ENCODE results near the gene ZFC3H1. TPM values are rescaled to one million over a fixed set of nuclear protein-coding genes. Genes with fewer than 3 reads are reported as not detected.

Gene ZFC3H1
- total RNA-seq, 1 experiment from 2014 or later: 37.1 TPM

GRCh38 chr12:71626768-71627167 lies 36.9 kb downstream of the ZFC3H1 start:
- DNase-seq (ENCODE audit: low read depth, low spot score): no peak
- BruUV-seq (replicated peaks): no TSS peak
- CTCF ChIA-PET: interaction anchor here (2.9 kb wide), 1 partner anchor 10 kb away, joined by 19 read pairs; no protein-coding TSS in a partner anchor
- no peak overlapping the region for H3K4me3 ChIP-seq (replicated peaks in 1 of 2; ENCODE audit: low read depth in 1 of 2, low read length in 2 of 2)
- no peak overlapping the region for H2AFZ ChIP-seq (ENCODE audit: low read depth, low read length, poor library complexity, severe bottlenecking)
- H3K4me1 ChIP-seq (ENCODE audit: control insufficient read depth in 1 of 2, insufficient read depth in 2 of 2, low read length in 2 of 2): no peaks in the 10 kb centered on the region
- no peak overlapping the region for H3K27ac ChIP-seq (ENCODE audit: low read depth, low read length)
- intact Hi-C loops (cut with micrococcal nuclease): no loop called here
- RAD21 ChIA-PET (ENCODE audit: low non-redundant PET in 1 of 2, low total read pairs in 2 of 2, uncharacterized antibody in 2 of 2, unreplicated experiment in 2 of 2): interaction anchor here in 1 of 2 experiments (0.7 kb wide), 1 partner anchor 328 kb away, joined by 3 read pairs; no protein-coding TSS in a partner anchor
- H3K36me3 ChIP-seq (ENCODE audit: control insufficient read depth in 1 of 2, insufficient read depth in 2 of 2, low read length in 2 of 2): peaks cover 69 to 70% of the 10 kb centered on the region in 2 experiments
- no peak for TF ChIP-seq RAD21 (IDR thresholded peaks at IDR 0.05; ENCODE audit: low read depth)
- TF ChIP-seq POLR2A (IDR thresholded peaks at IDR 0.05; ENCODE audit: borderline replicate concordance, extremely low read depth, insufficient read depth, insufficient read length): no peak
- no peak for TF ChIP-seq YY1 (IDR thresholded peaks at IDR 0.05; ENCODE audit: extremely low read depth, insufficient replicate concordance, low read depth, low read length)
- no peak for TF ChIP-seq ZNF274 (IDR thresholded peaks at IDR 0.05; ENCODE audit: low read depth, low read length)
- POLR2A ChIA-PET: no interaction called here
- peaks cover 11% of the 10 kb centered on the region for H3K79me2 ChIP-seq (ENCODE audit: insufficient read depth, low read length)
- no peak for ATAC-seq
- no peaks in the 10 kb centered on the region for H3K27me3 ChIP-seq (ENCODE audit: insufficient read depth, low read length)
- H3K9me3 ChIP-seq (ENCODE audit: control insufficient read depth in 1 of 2, insufficient read depth in 1 of 2, low read depth in 1 of 2, low read length in 2 of 2): no peaks in the 10 kb centered on the region
- H3K9ac ChIP-seq (ENCODE audit: low read length): no peak overlapping the region
- no peaks in the 10 kb centered on the region for H4K20me1 ChIP-seq (ENCODE audit: insufficient read depth)
- H3K9me2 ChIP-seq (ENCODE audit: insufficient read depth): no peaks in the 10 kb centered on the region
- H3K4me2 ChIP-seq (ENCODE audit: low read length): no peak overlapping the region

- Histone ChIP-seq H4K20me1 (ENCODE audit: insufficient read depth) (no peaks in the 10 kb centered on the region), H2AFZ (ENCODE audit: low read depth, low read length, poor library complexity, severe bottlenecking) (no peak overlapping the region), H3K79me2 (ENCODE audit: insufficient read depth, low read length) (peaks cover 11% of the 10 kb centered on the region), H3K36me3 (ENCODE audit: control insufficient read depth in 1 of 2, insufficient read depth in 2 of 2, low read length in 2 of 2) (peaks cover 63 to 68% of the 10 kb centered on the region in 2 experiments), H3K9ac (ENCODE audit: low read length) (no peak overlapping the region), H3K4me3 (replicated peaks in 1 of 2; ENCODE audit: low read depth in 1 of 2, low read length in 2 of 2) (no peak overlapping the region), H3K9me3 (ENCODE audit: control insufficient read depth in 1 of 2, insufficient read depth in 1 of 2, low read depth in 1 of 2, low read length in 2 of 2) (no peaks in the 10 kb centered on the region), H3K27ac (ENCODE audit: low read depth, low read length) (no peak overlapping the region), H3K4me2 (ENCODE audit: low read length) (no peak overlapping the region), H3K27me3 (ENCODE audit: insufficient read depth, low read length) (no peaks in the 10 kb centered on the region), H3K4me1 (ENCODE audit: control insufficient read depth in 1 of 2, insufficient read depth in 2 of 2, low read length in 2 of 2) (no peaks in the 10 kb centered on the region), H3K9me2 (ENCODE audit: insufficient read depth) (no peaks in the 10 kb centered on the region)
- ChIA-PET CTCF (interaction anchor here (0.5 to 2.9 kb wide), 2 partner anchors 8 to 10 kb away, joined by 3 to 19 read pairs; no protein-coding TSS in a partner anchor), POLR2A (no interaction called here), RAD21 (ENCODE audit: low non-redundant PET in 1 of 2, low total read pairs in 2 of 2, uncharacterized antibody in 2 of 2, unreplicated experiment in 2 of 2) (no interaction called here)
- no TSS peak for BruUV-seq (replicated peaks)
- DNase-seq (ENCODE audit: low read depth, low spot score) (no peak), ATAC-seq (no peak)
- intact Hi-C loops (cut with micrococcal nuclease): no loop called here
- no peak for TF ChIP-seq JUND (IDR thresholded peaks at IDR 0.05)
- TF ChIP-seq MAX (IDR thresholded peaks at IDR 0.05): no peak
- no peak for TF ChIP-seq EGR1 (IDR thresholded peaks at IDR 0.05; ENCODE audit: low read depth)
- no peak for TF ChIP-seq RAD21 (IDR thresholded peaks at IDR 0.05; ENCODE audit: low read depth)
- no peak for TF ChIP-seq YY1 (IDR thresholded peaks at IDR 0.05; ENCODE audit: extremely low read depth, insufficient replicate concordance, low read depth, low read length)
- TF ChIP-seq POLR2AphosphoS5 (IDR thresholded peaks at IDR 0.05; ENCODE audit: low read depth, low read length): no peak
- TF ChIP-seq SIN3A (IDR thresholded peaks at IDR 0.05; ENCODE audit: low read depth): no peak
- TF ChIP-seq ZBTB33 (IDR thresholded peaks at IDR 0.05; ENCODE audit: extremely low read depth, insufficient replicate concordance, low read length): no peak
- TF ChIP-seq ZNF274 (IDR thresholded peaks at IDR 0.05; ENCODE audit: low read depth, low read length): no peak
- no peak for TF ChIP-seq CTCF (IDR thresholded peaks at IDR 0.05 in 2 of 3, conservative IDR thresholded peaks at IDR 0.05 in 1 of 3; ENCODE audit: borderline replicate concordance in 1 of 3, insufficient read depth in 1 of 3, low read depth in 2 of 3, low read length in 2 of 3)
Observed at GRCh38 chr12:71626098-71626497, 37.5 kb downstream of the ZFC3H1 start.

Measured in HCT116 (cell line).